Subcutaneous abdominal adipose tissue (tissue), 5 donors: ENCODE measurements around the gene TBX15.

Source experiments
- H3K27ac ChIP-seq: one replicate; pipeline ENCODE4 v1.7.0; 2013; ENCODE audit warnings: low read depth, mild to moderate bottlenecking, inconsistent platforms, low read length, moderate library complexity
- H3K27me3 ChIP-seq, 5 donors: one replicate each; pipeline ENCODE4 v1.7.0; 2013; ENCODE audit warnings: low read length in 5 of 5, inconsistent platforms in 1 of 5; ENCODE audit not compliant: control insufficient read depth in 5 of 5, insufficient read depth in 4 of 5
- H3K36me3 ChIP-seq, 5 donors: one replicate each; pipeline ENCODE4 v1.7.0; 2013; ENCODE audit warnings: low read length in 5 of 5; ENCODE audit not compliant: control insufficient read depth in 5 of 5, insufficient read depth in 5 of 5
- H3K4me1 ChIP-seq, 5 donors: one replicate each; pipeline ENCODE4 v1.7.0; 2013; ENCODE audit warnings: low read length in 5 of 5, mild to moderate bottlenecking in 3 of 5, moderate library complexity in 1 of 5; ENCODE audit not compliant: control insufficient read depth in 5 of 5, insufficient read depth in 5 of 5
- H3K4me3 ChIP-seq, 5 donors: one replicate each; pipeline ENCODE4 v1.7.0; 2013; ENCODE audit warnings: low read length in 5 of 5, low read depth in 1 of 5
- H3K9ac ChIP-seq, 5 donors: one replicate each; pipeline ENCODE4 v1.7.0; 2013; ENCODE audit warnings: low read length in 5 of 5, mild to moderate bottlenecking in 4 of 5, moderate library complexity in 3 of 5
- H3K9me3 ChIP-seq, 5 donors: one replicate each; pipeline ENCODE4 v1.7.0; 2013; ENCODE audit warnings: low read length in 5 of 5; ENCODE audit not compliant: control insufficient read depth in 5 of 5
- donor health status: healthy.
- donor health status: healthy.
- donor health status: healthy.
- donor health status: healthy.
- donor health status: healthy.

Gene TBX15

GRCh38 chr1:118842452-118843201 lies 145.5 kb downstream of the TBX15 start:
- H3K27ac ChIP-seq, result no peak overlapping the region
- H3K4me1 ChIP-seq, result peaks cover 0 to 8% (median 0%) of the 10 kb centered on the region in 5 donors
- no peak overlapping the region for H3K4me3 ChIP-seq
- H3K27me3 ChIP-seq, result no peaks in the 10 kb centered on the region
- no peaks in the 10 kb centered on the region for H3K9me3 ChIP-seq
- no peak overlapping the region for H3K9ac ChIP-seq
- no peaks in the 10 kb centered on the region for H3K36me3 ChIP-seq

GRCh38 chr1:118841521-118841920 lies 146.6 kb downstream of the TBX15 start:
- H3K9me3 ChIP-seq, result no peaks in the 10 kb centered on the region
- H3K27ac ChIP-seq, result no peak overlapping the region
- peaks cover 0 to 8% (median 0%) of the 10 kb centered on the region in 5 donors for H3K4me1 ChIP-seq
- no peak overlapping the region for H3K4me3 ChIP-seq
- H3K9ac ChIP-seq, result no peak overlapping the region
- H3K36me3 ChIP-seq, result no peaks in the 10 kb centered on the region
- H3K27me3 ChIP-seq, result no peaks in the 10 kb centered on the region
